Hematopoietic multipotent progenitor cell treated with erythropoietin and hydrocortisone succinate and interleukin-3 and kit ligand, for 4 days (in vitro differentiated cells): ENCODE measurements around the gene TXNRD1.
"Not testable (repeated sequence)": the region's sequence is repeated elsewhere in the genome, so short reads cannot be mapped to it uniquely, and the experiment has no call there.

Experiments used
- DNase-seq: peaks from one replicate; pipeline ENCODE4 v3.0.0-alpha.2; 2015

TXNRD1 gene

GRCh38 chr12:104197264-104197663 is 18.3 kb upstream of the TXNRD1 start:
- no peak for DNase-seq

GRCh38 chr12:104199964-104200363 is 15.6 kb upstream of the TXNRD1 start:
- DNase-seq = no peak

- peak; percentile 83 for DNase-seq
These were observed 14.2 kb upstream of the TXNRD1 start for GRCh38 chr12:104201238-104202001.

- DNase-seq = no peak
These were observed 10.7 kb upstream of the TXNRD1 start for GRCh38 chr12:104204690-104205480.

- DNase-seq = no peak
These were observed 8.0 kb upstream of the TXNRD1 start for GRCh38 chr12:104207416-104208205.

- no peak for DNase-seq
These were observed 3.1 kb upstream of the TXNRD1 start for GRCh38 chr12:104212516-104212915.

- DNase-seq = no peak
These were observed 1.6 kb upstream of the TXNRD1 start for GRCh38 chr12:104213952-104214351.

- no peak for DNase-seq
These were observed 944 bp downstream of the TXNRD1 start for GRCh38 chr12:104216521-104216924.

GRCh38 chr12:104218506-104218905 is 2.9 kb downstream of the TXNRD1 start:
- DNase-seq = not testable (repeated sequence)

GRCh38 chr12:104218935-104219334 is 3.4 kb downstream of the TXNRD1 start:
- DNase-seq = no peak

GRCh38 chr12:104219361-104219892 is 3.8 kb downstream of the TXNRD1 start:
- DNase-seq = peak; percentile 76

- DNase-seq = peak; percentile 87
These were observed 4.4 kb downstream of the TXNRD1 start for GRCh38 chr12:104219908-104220404.

GRCh38 chr12:104220931-104221330 is 5.4 kb downstream of the TXNRD1 start:
- DNase-seq = no peak

GRCh38 chr12:104222976-104223375 is 7.4 kb downstream of the TXNRD1 start:
- DNase-seq = no peak

GRCh38 chr12:104223712-104224111 is 8.1 kb downstream of the TXNRD1 start:
- DNase-seq = no peak

- DNase-seq = no peak
These were observed 11.1 kb downstream of the TXNRD1 start for GRCh38 chr12:104226672-104227071.

GRCh38 chr12:104230304-104231095 is 14.9 kb downstream of the TXNRD1 start:
- DNase-seq = no peak

- DNase-seq = no peak
These were observed 17.2 kb downstream of the TXNRD1 start for GRCh38 chr12:104232609-104233280.

- DNase-seq = no peak
These were observed 19.4 kb downstream of the TXNRD1 start for GRCh38 chr12:104234926-104235499.

GRCh38 chr12:104237930-104238329 is 22.4 kb downstream of the TXNRD1 start:
- no peak for DNase-seq
